Right renal cortex interstitium (tissue), 3 donors: ENCODE measurements around the gene DMTF1. TPM values are rescaled to one million over a fixed set of nuclear protein-coding genes. Genes with fewer than 3 reads are reported as not detected.
"Not testable (repeated sequence)": the region's sequence is repeated elsewhere in the genome, so short reads cannot be mapped to it uniquely, and the experiment has no call there.

Source experiments
- DNase-seq, 3 donors: peaks; one replicate each; pipeline ENCODE4 v3.0.0-alpha.2; 2013; ENCODE audit warnings: low read depth in 3 of 3, low spot score in 2 of 3
- polyA plus RNA-seq, 3 donors: library from polyadenylated mRNA; unstranded; fragments of 120-200 nt; gene quantifications; one replicate each; pipeline ENCODE4 v1.2.1, GENCODE V29; 2013; ENCODE audit not compliant: insufficient read length in 3 of 3

Gene DMTF1, protein sequence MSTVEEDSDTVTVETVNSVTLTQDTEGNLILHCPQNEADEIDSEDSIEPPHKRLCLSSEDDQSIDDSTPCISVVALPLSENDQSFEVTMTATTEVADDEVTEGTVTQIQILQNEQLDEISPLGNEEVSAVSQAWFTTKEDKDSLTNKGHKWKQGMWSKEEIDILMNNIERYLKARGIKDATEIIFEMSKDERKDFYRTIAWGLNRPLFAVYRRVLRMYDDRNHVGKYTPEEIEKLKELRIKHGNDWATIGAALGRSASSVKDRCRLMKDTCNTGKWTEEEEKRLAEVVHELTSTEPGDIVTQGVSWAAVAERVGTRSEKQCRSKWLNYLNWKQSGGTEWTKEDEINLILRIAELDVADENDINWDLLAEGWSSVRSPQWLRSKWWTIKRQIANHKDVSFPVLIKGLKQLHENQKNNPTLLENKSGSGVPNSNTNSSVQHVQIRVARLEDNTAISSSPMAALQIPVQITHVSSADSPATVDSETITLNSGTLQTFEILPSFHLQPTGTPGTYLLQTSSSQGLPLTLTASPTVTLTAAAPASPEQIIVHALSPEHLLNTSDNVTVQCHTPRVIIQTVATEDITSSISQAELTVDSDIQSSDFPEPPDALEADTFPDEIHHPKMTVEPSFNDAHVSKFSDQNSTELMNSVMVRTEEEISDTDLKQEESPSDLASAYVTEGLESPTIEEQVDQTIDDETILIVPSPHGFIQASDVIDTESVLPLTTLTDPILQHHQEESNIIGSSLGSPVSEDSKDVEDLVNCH
- polyA plus RNA-seq: 100 to 1,000 TPM; 144 to 164 (median 151) TPM

DNA sequence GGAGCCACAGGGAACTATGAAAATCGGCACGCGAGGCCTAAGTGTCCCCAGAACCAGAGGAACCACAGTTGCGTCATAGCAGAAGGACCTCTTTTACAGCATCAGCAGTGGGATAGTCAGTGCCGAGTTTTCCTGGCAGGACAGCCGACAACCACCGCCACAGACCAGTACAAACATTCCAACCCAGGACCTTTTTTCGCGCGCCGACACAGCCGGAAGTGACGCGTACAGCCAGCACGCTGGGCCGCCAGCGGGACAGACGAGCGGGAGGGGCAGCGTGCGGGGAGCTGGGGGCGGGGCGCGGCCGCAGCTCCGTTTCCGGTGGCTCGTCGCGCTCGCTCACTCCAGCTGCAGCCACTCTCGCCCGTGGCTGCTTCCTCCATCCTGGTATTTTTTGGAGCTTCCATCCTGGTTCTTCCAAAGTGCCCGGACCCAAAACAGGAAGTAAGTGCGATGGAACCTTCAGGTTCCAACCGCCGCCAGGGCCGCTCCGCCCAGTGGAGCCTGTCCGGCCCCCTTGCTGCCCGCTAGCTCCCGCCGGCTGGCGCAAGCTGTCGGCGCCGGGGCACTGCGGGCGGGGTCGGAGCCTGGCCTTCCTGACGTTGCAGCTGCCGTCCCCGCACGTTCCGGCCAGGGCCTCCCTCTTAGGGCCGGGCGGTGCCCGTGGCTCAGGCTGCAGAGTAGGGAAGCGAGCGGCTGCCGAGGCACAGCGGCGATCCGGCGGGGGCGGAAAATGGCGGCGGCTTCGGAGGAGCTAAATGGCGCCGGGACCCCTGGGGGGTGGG, at the start of gene DMTF1:
Gene DMTF1 (plus strand): TSS at position 342 of the 785 bp plus-strand sequence. CDS start 12,489 bp downstream, outside the sequence.
- peak; percentile 85 to 90 (median 90) for DNase-seq

GRCh38 chr7:87105401-87105800, 46.9 kb upstream of the DMTF1 start:
- DNase-seq: no peak

DNA sequence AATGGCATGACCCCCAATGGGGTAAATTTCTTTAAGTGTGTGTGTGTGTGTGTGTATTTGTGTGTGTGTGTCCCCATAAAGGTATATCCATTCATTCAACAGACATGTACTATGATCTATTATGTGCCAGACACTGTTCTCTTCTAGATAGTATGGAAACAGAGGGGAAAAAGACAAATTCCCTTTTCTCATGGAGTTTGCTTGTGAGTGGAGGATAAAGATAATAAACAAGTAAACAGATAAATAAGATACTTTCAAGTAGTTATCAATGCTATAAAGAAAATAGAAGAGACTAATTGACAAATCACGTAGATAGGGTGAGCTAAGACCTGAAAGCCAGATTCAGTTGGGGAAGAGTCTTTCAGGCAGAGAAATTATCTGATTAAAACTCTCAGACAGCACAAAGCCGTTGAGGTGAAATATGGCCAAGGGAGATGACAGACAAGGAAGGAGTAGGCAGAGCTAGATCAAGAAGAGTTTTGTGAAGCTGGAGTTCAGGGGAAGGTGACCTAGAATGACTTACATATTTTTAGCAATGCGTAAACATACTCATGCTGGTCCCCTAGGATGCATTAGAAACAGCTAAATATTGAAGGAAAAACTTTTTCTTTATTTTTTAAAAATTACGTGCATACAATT, 45.2 kb upstream of the DMTF1 start:
- DNase-seq: no peak

- no peak for DNase-seq
These were observed 44.1 kb upstream of the DMTF1 start for GRCh38 chr7:87107949-87108776.

- no peak for DNase-seq
These were observed 41.5 kb upstream of the DMTF1 start for GRCh38 chr7:87110778-87111177.

GRCh38 chr7:87111877-87112276, 40.4 kb upstream of the DMTF1 start:
- DNase-seq: no peak

DNA sequence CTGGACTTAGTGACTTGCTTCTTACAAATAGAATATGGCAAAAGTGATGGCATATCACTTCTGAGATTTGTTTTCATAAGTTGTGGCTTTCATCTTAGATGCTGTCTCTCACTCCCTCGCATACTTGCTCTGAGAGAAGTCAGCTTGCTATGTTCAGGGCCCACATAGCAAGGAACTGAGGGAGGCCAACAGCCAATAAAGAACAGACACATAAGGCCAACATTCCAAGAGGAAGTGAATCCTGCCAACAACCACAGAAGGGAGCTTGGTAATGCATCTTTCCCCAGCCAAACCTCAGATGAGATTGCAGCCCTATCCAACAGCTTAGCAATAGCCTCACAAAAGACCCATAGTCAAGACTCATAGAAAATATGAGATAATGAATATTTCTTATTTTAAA, 39.2 kb upstream of the DMTF1 start:
- no peak for DNase-seq

DNA sequence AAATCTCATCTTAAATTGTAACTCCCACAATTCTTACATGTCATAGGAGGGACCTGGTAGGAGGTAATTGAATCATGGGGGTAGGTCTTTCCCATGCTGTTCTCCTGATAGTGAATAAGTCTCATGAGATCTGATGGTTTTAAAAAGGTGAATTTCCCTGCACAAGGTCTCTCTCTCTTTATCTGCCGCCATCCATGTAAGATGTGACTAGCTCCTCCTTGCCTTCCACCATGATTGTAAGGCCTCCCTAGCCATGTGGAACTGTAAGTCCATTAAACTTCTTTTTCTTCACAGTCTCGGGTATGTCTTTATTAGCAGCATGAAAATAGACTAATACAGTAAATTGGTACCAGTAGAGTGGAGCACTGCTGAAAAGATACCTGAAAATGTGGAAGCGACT, 38.3 kb upstream of the DMTF1 start:
- DNase-seq: not testable (repeated sequence)

DNA sequence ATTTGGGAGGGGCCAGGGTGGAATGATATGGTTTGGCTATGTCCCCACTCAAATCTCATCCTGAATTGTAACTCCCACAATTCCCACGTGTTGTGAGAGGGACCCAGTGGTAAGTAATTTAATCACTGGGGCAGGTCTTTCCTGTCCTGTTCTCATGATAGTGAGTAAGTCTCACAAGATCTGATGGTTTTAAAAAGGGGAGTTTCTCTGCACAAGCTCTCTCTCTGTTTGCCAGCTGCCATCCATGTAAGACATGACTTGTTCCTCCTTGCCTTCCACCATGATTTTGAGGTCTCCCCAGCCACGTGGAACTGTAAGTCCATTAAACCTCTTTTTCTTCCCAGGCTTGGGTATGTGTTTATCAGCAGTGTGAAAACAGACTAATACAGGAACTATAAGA, 36.5 kb upstream of the DMTF1 start:
- DNase-seq: not testable (repeated sequence)

- no peak for DNase-seq
These were observed 35.9 kb upstream of the DMTF1 start for GRCh38 chr7:87116315-87116714.

GRCh38 chr7:87119581-87119980, 32.7 kb upstream of the DMTF1 start:
- no peak for DNase-seq

DNA sequence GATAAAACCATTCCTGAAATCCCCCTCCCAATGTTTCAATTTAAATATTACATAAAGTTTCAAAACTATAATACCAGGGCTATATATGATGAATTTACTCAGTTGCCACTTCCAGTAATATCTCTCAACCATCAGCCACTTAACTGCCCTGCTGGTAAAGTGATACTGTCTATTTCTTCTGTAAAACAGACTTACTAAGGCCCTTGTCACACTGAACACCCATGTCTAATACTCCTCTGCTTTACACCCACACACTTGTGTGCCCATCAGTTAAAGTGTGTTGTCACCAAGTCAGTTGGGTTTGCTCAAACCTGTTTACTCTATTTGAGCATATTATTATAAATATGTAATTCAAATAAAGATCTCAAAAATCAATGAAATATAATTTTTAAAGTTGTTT, 29.1 kb upstream of the DMTF1 start:
- no peak for DNase-seq

DNA sequence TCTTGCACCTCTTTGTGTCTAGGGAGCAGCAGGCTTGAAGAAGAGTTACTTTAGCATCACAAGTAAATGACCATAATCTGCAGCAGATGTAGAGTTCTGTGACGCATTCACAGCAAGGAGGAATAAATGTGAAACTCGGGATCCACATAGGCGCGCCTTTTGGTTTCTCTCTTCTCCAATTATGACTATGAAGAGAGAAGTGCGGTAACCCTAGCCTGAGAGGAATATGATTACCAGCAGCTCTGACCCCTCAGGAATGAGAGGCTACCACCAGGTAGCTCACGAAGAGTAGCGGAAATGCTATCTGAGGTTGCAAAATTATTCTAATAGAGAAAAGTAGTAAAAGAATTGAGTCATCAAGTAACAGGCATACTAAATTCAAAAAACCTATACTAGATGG, 25.2 kb upstream of the DMTF1 start:
- no peak for DNase-seq

GRCh38 chr7:87128861-87129267, 23.4 kb upstream of the DMTF1 start:
- DNase-seq: peak in 2 of 3 donors; percentile 31 to 43

GRCh38 chr7:87129332-87129731, 22.9 kb upstream of the DMTF1 start:
- DNase-seq: no peak

- no peak for DNase-seq
These were observed 22.4 kb upstream of the DMTF1 start for GRCh38 chr7:87129848-87130247.

- no peak for DNase-seq
These were observed 20.5 kb upstream of the DMTF1 start for GRCh38 chr7:87131771-87132170.

DNA sequence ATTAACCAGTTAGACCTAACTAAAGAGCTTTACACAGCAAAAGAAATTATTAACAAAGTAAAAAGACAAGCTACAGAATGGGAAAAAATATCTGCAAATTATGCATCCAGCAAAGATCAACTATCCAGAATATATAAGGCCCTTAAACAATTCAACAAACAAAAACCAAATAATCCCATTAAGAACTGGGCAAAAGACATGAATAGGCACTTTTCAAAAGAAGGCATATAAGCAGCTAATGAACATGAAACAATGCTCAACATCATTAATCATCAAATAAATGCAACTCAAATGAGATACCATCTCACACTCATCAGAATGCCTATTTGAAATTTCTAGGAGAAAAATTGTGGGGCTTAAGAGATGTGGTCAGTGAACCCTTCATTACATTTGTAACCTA, 15.0 kb upstream of the DMTF1 start:
- DNase-seq: no peak

GRCh38 chr7:87139514-87139913, 12.7 kb upstream of the DMTF1 start:
- no peak for DNase-seq

- DNase-seq: no peak
These were observed 11.9 kb upstream of the DMTF1 start for GRCh38 chr7:87140271-87140748.
